ENCODE measurements around the gene GAREM1.

GAREM1 gene

GRCh38 chr18:32455361-32455760 is 15.3 kb downstream of the GAREM1 start:
- DNase-seq, result no peak

GRCh38 chr18:32454593-32454992 is 16.1 kb downstream of the GAREM1 start:
- no peak for DNase-seq

- no peak for DNase-seq
Measured at GRCh38 chr18:32450874-32451273, 19.8 kb downstream of the GAREM1 start.

GRCh38 chr18:32450026-32450691 is 20.5 kb downstream of the GAREM1 start:
- DNase-seq, result no peak

- DNase-seq, result no peak
Measured at GRCh38 chr18:32446780-32447179, 23.9 kb downstream of the GAREM1 start.

GRCh38 chr18:32445846-32446245 is 24.8 kb downstream of the GAREM1 start:
- DNase-seq, result no peak

- DNase-seq, result no peak
Measured at GRCh38 chr18:32443706-32444215, 26.9 kb downstream of the GAREM1 start.

- DNase-seq, result no peak
Measured at GRCh38 chr18:32443033-32443705, 27.5 kb downstream of the GAREM1 start.

GRCh38 chr18:32442575-32442974 is 28.1 kb downstream of the GAREM1 start:
- DNase-seq, result no peak

GRCh38 chr18:32441533-32441932 is 29.1 kb downstream of the GAREM1 start:
- no peak for DNase-seq

GRCh38 chr18:32440518-32440917 is 30.2 kb downstream of the GAREM1 start:
- DNase-seq, result no peak

- DNase-seq, result no peak
Measured at GRCh38 chr18:32439802-32440201, 30.9 kb downstream of the GAREM1 start.

GRCh38 chr18:32439241-32439640 is 31.4 kb downstream of the GAREM1 start:
- no peak for DNase-seq

- no peak for DNase-seq
Measured at GRCh38 chr18:32438173-32438572, 32.5 kb downstream of the GAREM1 start.

GRCh38 chr18:32437100-32437834 is 33.4 kb downstream of the GAREM1 start:
- no peak for DNase-seq

GRCh38 chr18:32435631-32436500 is 34.8 kb downstream of the GAREM1 start:
- DNase-seq, result no peak

- no peak for DNase-seq
Measured at GRCh38 chr18:32431753-32432152, 38.9 kb downstream of the GAREM1 start.

GRCh38 chr18:32429402-32429801 is 41.3 kb downstream of the GAREM1 start:
- DNase-seq, result no peak

GRCh38 chr18:32427084-32427900 is 43.4 kb downstream of the GAREM1 start:
- no peak for DNase-seq

GRCh38 chr18:32425466-32425865 is 45.2 kb downstream of the GAREM1 start:
- DNase-seq, result no peak

GRCh38 chr18:32424696-32425095 is 46.0 kb downstream of the GAREM1 start:
- no peak for DNase-seq

Data from activated CD4-positive, alpha-beta T cell treated with anti-CD3 and anti-CD28 coated beads for 4 hours (primary cell).